Uterus (tissue), 4 donors: Measurements from ENCODE around the gene FILIP1. TPM values are rescaled to one million over a fixed set of nuclear protein-coding genes. Genes with fewer than 3 reads are reported as not detected.

Experiments used
- DNase-seq, 2 donors: peaks; one replicate each; pipeline ENCODE4 v3.0.0-alpha.2; 2019 to 2020
- H3K27ac ChIP-seq, 2 donors: fragments of 200-600 bp; sonication (generic); 1 replicate in 1 of 2; 2 replicates in 1 of 2; pipeline ENCODE4 v1.5.1; 2016 to 2018
- H3K27me3 ChIP-seq, 2 donors: fragments of 200-600 bp; sonication (generic); one replicate each; pipeline ENCODE4 v1.5.1; 2018 to 2019; ENCODE audit warnings: control low read depth in 1 of 2
- H3K36me3 ChIP-seq, 2 donors: fragments of 200-600 bp; sonication (generic); one replicate each; pipeline ENCODE4 v1.5.1; 2019; ENCODE audit warnings: control low read depth in 1 of 2
- H3K4me1 ChIP-seq, 2 donors: fragments of 200-600 bp; sonication (generic); one replicate each; pipeline ENCODE4 v1.5.1; 2018 to 2019; ENCODE audit warnings: control low read depth in 1 of 2
- H3K4me3 ChIP-seq, 2 donors: fragments of 200-600 bp; sonication (generic); 1 replicate in 1 of 2; 2 replicates in 1 of 2; pipeline ENCODE4 v1.5.1; 2018 to 2019; ENCODE audit warnings: mild to moderate bottlenecking in 1 of 2
- H3K9me3 ChIP-seq, 2 donors: fragments of 200-600 bp; sonication (generic); one replicate each; pipeline ENCODE4 v1.5.1; 2019; ENCODE audit warnings: control low read depth in 1 of 2
- CTCF ChIP-seq, 4 experiments: fragments of 200-600 bp in 2 of 4; fragments of 450-650 bp in 2 of 4; sonication (generic) in 2 of 4; IDR thresholded peaks; one replicate each; pipeline ENCODE4 v1.5.1; 2016 to 2019; ENCODE audit warnings: antibody characterized with exemption in 4 of 4, mild to moderate bottlenecking in 2 of 4, moderate library complexity in 1 of 4
- POLR2A ChIP-seq, 2 donors: fragments of 450-650 bp; IDR thresholded peaks; one replicate each; pipeline ENCODE4 v1.6.1; 2016; ENCODE audit warnings: antibody characterized with exemption in 2 of 2, mild to moderate bottlenecking in 1 of 2, moderate library complexity in 1 of 2
- intact Hi-C: fragments of 100-400 bp; cut with DNase I; formaldehyde crosslinking; loops from one replicate; pipeline ENCODE4 v1.15.1; 2023; ENCODE audit warnings: low total_unique reads
- total RNA-seq, 4 donors: library from RNA; depleted of rRNA in 3 of 4; stranded (reverse); fragments of >200 nt in 3 of 4; gene quantifications; one replicate each; pipeline versions ENCODE4 v1.1.0 to v1.2.4, GENCODE V29; 2014 to 2023
- donor health status: DM: yes; HTN: yes; CAD: no.

The FILIP1 gene
- total RNA-seq, 4 donors from 2014 or later, result 4.7 to 23.1 (median 12.5) TPM

- no peak for DNase-seq
- no peak for TF ChIP-seq POLR2A (IDR thresholded peaks at IDR 0.05)
- Histone ChIP-seq H3K4me1 (no peaks in the 10 kb centered on the region), H3K27me3 (no peaks in the 10 kb centered on the region), H3K4me3 (no peak overlapping the region), H3K27ac (peak overlapping the region; percentile 68 to 79), H3K9me3 (no peaks in the 10 kb centered on the region), H3K36me3 (no peaks in the 10 kb centered on the region)
- intact Hi-C loops, result no loop called here
Measured at GRCh38 chr6:75350156-75350555, 143.4 kb downstream of the FILIP1 start.

GRCh38 chr6:75349262-75349984, 144.2 kb downstream of the FILIP1 start:
- peak overlapping the region; percentile 15 to 28 for H3K4me3 ChIP-seq
- no peaks in the 10 kb centered on the region for H3K4me1 ChIP-seq
- H3K9me3 ChIP-seq, result no peaks in the 10 kb centered on the region
- H3K27ac ChIP-seq, result peak overlapping the region; percentile 68 to 79
- H3K27me3 ChIP-seq, result no peaks in the 10 kb centered on the region
- no peak for TF ChIP-seq POLR2A (IDR thresholded peaks at IDR 0.05)
- TF ChIP-seq CTCF (IDR thresholded peaks at IDR 0.05), result no peak
- DNase-seq, result peak; percentile 34 to 40
- intact Hi-C loops, result no loop called here
- H3K36me3 ChIP-seq, result no peaks in the 10 kb centered on the region

GRCh38 chr6:75348882-75349261, 144.7 kb downstream of the FILIP1 start:
- Histone ChIP-seq H3K36me3 (no peaks in the 10 kb centered on the region), H3K27ac (peak overlapping the region; percentile 68 to 79), H3K4me3 (no peak overlapping the region), H3K27me3 (no peaks in the 10 kb centered on the region), H3K4me1 (no peaks in the 10 kb centered on the region), H3K9me3 (no peaks in the 10 kb centered on the region)
- intact Hi-C loops, result no loop called here
- no peak for TF ChIP-seq POLR2A (IDR thresholded peaks at IDR 0.05)
- TF ChIP-seq CTCF (IDR thresholded peaks at IDR 0.05), result no peak
- no peak for DNase-seq

GRCh38 chr6:75347898-75348610, 145.5 kb downstream of the FILIP1 start:
- Histone ChIP-seq H3K4me3 (no peak overlapping the region), H3K36me3 (no peaks in the 10 kb centered on the region), H3K27ac (peak overlapping the region; percentile 68 to 79), H3K9me3 (no peaks in the 10 kb centered on the region), H3K27me3 (no peaks in the 10 kb centered on the region), H3K4me1 (no peaks in the 10 kb centered on the region)
- TF ChIP-seq POLR2A (IDR thresholded peaks at IDR 0.05) (no peak), CTCF (IDR thresholded peaks at IDR 0.05) (no peak)
- no peak for DNase-seq
- intact Hi-C loops, result no loop called here

- Histone ChIP-seq H3K4me1 (no peaks in the 10 kb centered on the region), H3K4me3 (no peak overlapping the region), H3K27me3 (no peaks in the 10 kb centered on the region), H3K36me3 (no peaks in the 10 kb centered on the region), H3K27ac (no peak overlapping the region), H3K9me3 (no peaks in the 10 kb centered on the region)
- TF ChIP-seq POLR2A (IDR thresholded peaks at IDR 0.05) (no peak), CTCF (IDR thresholded peaks at IDR 0.05) (no peak)
- DNase-seq, result no peak
- intact Hi-C loops, result no loop called here
Measured at GRCh38 chr6:75345413-75345812, 148.2 kb downstream of the FILIP1 start.
